ENCODE results near the gene PANX2.

PANX2 gene

GRCh38 chr22:50190182-50190940 lies 19.8 kb downstream of the PANX2 start:
- H3K4me1 ChIP-seq (ENCODE audit: control insufficient read depth in 2 of 2, insufficient read depth in 2 of 2, low read length in 2 of 2): peaks cover 46 to 49% of the 10 kb centered on the region in 2 donors
- peak overlapping the region; percentile 94 to 95 for H3K27ac ChIP-seq (ENCODE audit: low read depth in 2 of 2, low read length in 2 of 2)
- H3K9me3 ChIP-seq (ENCODE audit: control insufficient read depth in 2 of 2, low read length in 2 of 2): no peaks in the 10 kb centered on the region
- H3K27me3 ChIP-seq (ENCODE audit: control insufficient read depth in 2 of 2, insufficient read depth in 2 of 2, low read length in 2 of 2): no peaks in the 10 kb centered on the region
- peaks cover 9 to 18% of the 10 kb centered on the region in 2 donors for H3K36me3 ChIP-seq (ENCODE audit: control insufficient read depth in 2 of 2, insufficient read depth in 2 of 2, low read length in 2 of 2)
- H3K4me3 ChIP-seq (ENCODE audit: low read length in 2 of 2): peak overlapping the region; percentile 79
- peak overlapping the region; percentile 82 to 83 for H3K9ac ChIP-seq (ENCODE audit: low read depth in 1 of 2, low read length in 2 of 2)

GRCh38 chr22:50190941-50191741 lies 20.6 kb downstream of the PANX2 start:
- H3K4me3 ChIP-seq (ENCODE audit: low read length in 2 of 2): peak overlapping the region; percentile 79
- H3K4me1 ChIP-seq (ENCODE audit: control insufficient read depth in 2 of 2, insufficient read depth in 2 of 2, low read length in 2 of 2): peaks cover 45 to 48% of the 10 kb centered on the region in 2 donors
- H3K9me3 ChIP-seq (ENCODE audit: control insufficient read depth in 2 of 2, low read length in 2 of 2): no peaks in the 10 kb centered on the region
- H3K9ac ChIP-seq (ENCODE audit: low read depth in 1 of 2, low read length in 2 of 2): peak overlapping the region; percentile 82 to 83
- peaks cover 13 to 18% of the 10 kb centered on the region in 2 donors for H3K36me3 ChIP-seq (ENCODE audit: control insufficient read depth in 2 of 2, insufficient read depth in 2 of 2, low read length in 2 of 2)
- peak overlapping the region; percentile 94 to 95 for H3K27ac ChIP-seq (ENCODE audit: low read depth in 2 of 2, low read length in 2 of 2)
- H3K27me3 ChIP-seq (ENCODE audit: control insufficient read depth in 2 of 2, insufficient read depth in 2 of 2, low read length in 2 of 2): no peaks in the 10 kb centered on the region

DNA sequence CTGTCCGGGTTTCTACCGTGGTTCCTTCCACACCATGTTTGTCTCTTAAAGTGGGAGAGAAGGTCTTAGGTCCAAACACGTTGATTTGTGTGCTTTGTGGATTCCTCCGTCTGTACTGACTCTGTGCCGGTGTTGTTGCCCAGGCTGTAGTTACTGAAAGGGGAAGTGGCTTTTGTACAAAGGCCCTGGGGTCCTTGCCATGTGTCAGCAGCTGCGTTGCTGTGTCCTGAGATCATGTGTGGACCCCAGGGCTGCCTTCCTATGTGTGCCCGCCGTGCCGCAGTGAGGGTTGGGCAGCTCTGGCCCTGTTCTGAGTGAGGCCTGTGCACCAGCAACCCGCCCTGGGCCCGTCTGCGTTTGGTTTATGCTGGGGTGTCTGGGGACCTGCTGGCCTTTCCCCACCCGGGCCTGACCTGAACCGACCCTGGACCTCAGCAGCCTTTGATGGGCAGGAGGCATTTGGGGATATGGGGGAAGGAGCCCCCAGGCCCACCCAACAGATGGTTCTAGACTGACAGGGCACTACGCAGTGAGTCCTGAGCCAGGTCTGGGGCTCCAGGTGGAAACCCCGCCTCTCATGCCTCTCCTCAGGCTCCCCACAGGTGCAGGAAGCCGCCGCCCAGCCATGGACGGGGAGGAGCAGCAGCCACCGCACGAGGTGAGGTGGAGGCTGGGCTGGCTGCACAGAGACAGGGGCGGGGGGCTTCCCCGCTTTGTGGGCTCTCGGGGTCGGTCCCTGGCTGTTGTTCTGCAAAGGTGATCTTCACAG lies 22.1 kb downstream of the PANX2 start:
- H3K4me1 ChIP-seq (ENCODE audit: control insufficient read depth in 2 of 2, insufficient read depth in 2 of 2, low read length in 2 of 2): peaks cover 36 to 39% of the 10 kb centered on the region in 2 donors
- H3K27ac ChIP-seq (ENCODE audit: low read depth in 2 of 2, low read length in 2 of 2): peak overlapping the region; percentile 20 to 95
- H3K27me3 ChIP-seq (ENCODE audit: control insufficient read depth in 2 of 2, insufficient read depth in 2 of 2, low read length in 2 of 2): no peaks in the 10 kb centered on the region
- H3K36me3 ChIP-seq (ENCODE audit: control insufficient read depth in 2 of 2, insufficient read depth in 2 of 2, low read length in 2 of 2): peaks cover 16 to 20% of the 10 kb centered on the region in 2 donors
- peak overlapping the region in 1 of 2 donors; percentile 28 for H3K4me3 ChIP-seq (ENCODE audit: low read length in 2 of 2)
- no peaks in the 10 kb centered on the region for H3K9me3 ChIP-seq (ENCODE audit: control insufficient read depth in 2 of 2, low read length in 2 of 2)
- H3K9ac ChIP-seq (ENCODE audit: low read depth in 1 of 2, low read length in 2 of 2): no peak overlapping the region

- no peak overlapping the region for H3K27ac ChIP-seq (ENCODE audit: low read depth in 2 of 2, low read length in 2 of 2)
- no peak overlapping the region for H3K9ac ChIP-seq (ENCODE audit: low read depth in 1 of 2, low read length in 2 of 2)
- peaks cover 20 to 23% of the 10 kb centered on the region in 2 donors for H3K36me3 ChIP-seq (ENCODE audit: control insufficient read depth in 2 of 2, insufficient read depth in 2 of 2, low read length in 2 of 2)
- H3K4me1 ChIP-seq (ENCODE audit: control insufficient read depth in 2 of 2, insufficient read depth in 2 of 2, low read length in 2 of 2): peaks cover 36 to 39% of the 10 kb centered on the region in 2 donors
- no peaks in the 10 kb centered on the region for H3K27me3 ChIP-seq (ENCODE audit: control insufficient read depth in 2 of 2, insufficient read depth in 2 of 2, low read length in 2 of 2)
- no peak overlapping the region for H3K4me3 ChIP-seq (ENCODE audit: low read length in 2 of 2)
- no peaks in the 10 kb centered on the region for H3K9me3 ChIP-seq (ENCODE audit: control insufficient read depth in 2 of 2, low read length in 2 of 2)
Observed at GRCh38 chr22:50193621-50194020, 23.1 kb downstream of the PANX2 start.

- peaks cover 32 to 34% of the 10 kb centered on the region in 2 donors for H3K4me1 ChIP-seq (ENCODE audit: control insufficient read depth in 2 of 2, insufficient read depth in 2 of 2, low read length in 2 of 2)
Observed at GRCh38 chr22:50194037-50194805, 23.7 kb downstream of the PANX2 start.

GRCh38 chr22:50196256-50196655 lies 25.7 kb downstream of the PANX2 start:
- H3K36me3 ChIP-seq (ENCODE audit: control insufficient read depth in 2 of 2, insufficient read depth in 2 of 2, low read length in 2 of 2): peaks cover 20 to 23% of the 10 kb centered on the region in 2 donors

More at GRCh38 chr22:50194037-50194805, 23.7 kb downstream of the PANX2 start:
- Histone ChIP-seq H3K9me3 (ENCODE audit: control insufficient read depth in 2 of 2, low read length in 2 of 2) (no peaks in the 10 kb centered on the region), H3K4me3 (ENCODE audit: low read length in 2 of 2) (no peak overlapping the region), H3K36me3 (ENCODE audit: control insufficient read depth in 2 of 2, insufficient read depth in 2 of 2, low read length in 2 of 2) (peaks cover 20 to 23% of the 10 kb centered on the region in 2 donors), H3K27ac (ENCODE audit: low read depth in 2 of 2, low read length in 2 of 2) (no peak overlapping the region), H3K27me3 (ENCODE audit: control insufficient read depth in 2 of 2, insufficient read depth in 2 of 2, low read length in 2 of 2) (no peaks in the 10 kb centered on the region), H3K9ac (ENCODE audit: low read depth in 1 of 2, low read length in 2 of 2) (no peak overlapping the region)

GRCh38 chr22:50197000-50197800 lies 26.7 kb downstream of the PANX2 start:
- no peak overlapping the region for H3K4me3 ChIP-seq (ENCODE audit: low read length in 2 of 2)
- no peaks in the 10 kb centered on the region for H3K9me3 ChIP-seq (ENCODE audit: control insufficient read depth in 2 of 2, low read length in 2 of 2)
- H3K27ac ChIP-seq (ENCODE audit: low read depth in 2 of 2, low read length in 2 of 2): no peak overlapping the region
- no peaks in the 10 kb centered on the region for H3K27me3 ChIP-seq (ENCODE audit: control insufficient read depth in 2 of 2, insufficient read depth in 2 of 2, low read length in 2 of 2)
- peaks cover 11 to 21% of the 10 kb centered on the region in 2 donors for H3K4me1 ChIP-seq (ENCODE audit: control insufficient read depth in 2 of 2, insufficient read depth in 2 of 2, low read length in 2 of 2)
- H3K9ac ChIP-seq (ENCODE audit: low read depth in 1 of 2, low read length in 2 of 2): no peak overlapping the region
- peaks cover 20 to 23% of the 10 kb centered on the region in 2 donors for H3K36me3 ChIP-seq (ENCODE audit: control insufficient read depth in 2 of 2, insufficient read depth in 2 of 2, low read length in 2 of 2)

More at GRCh38 chr22:50196256-50196655, 25.7 kb downstream of the PANX2 start:
- no peak overlapping the region for H3K9ac ChIP-seq (ENCODE audit: low read depth in 1 of 2, low read length in 2 of 2)
- no peaks in the 10 kb centered on the region for H3K9me3 ChIP-seq (ENCODE audit: control insufficient read depth in 2 of 2, low read length in 2 of 2)
- H3K27me3 ChIP-seq (ENCODE audit: control insufficient read depth in 2 of 2, insufficient read depth in 2 of 2, low read length in 2 of 2): no peaks in the 10 kb centered on the region
- no peak overlapping the region for H3K4me3 ChIP-seq (ENCODE audit: low read length in 2 of 2)
- no peak overlapping the region for H3K27ac ChIP-seq (ENCODE audit: low read depth in 2 of 2, low read length in 2 of 2)
- peaks cover 14 to 23% of the 10 kb centered on the region in 2 donors for H3K4me1 ChIP-seq (ENCODE audit: control insufficient read depth in 2 of 2, insufficient read depth in 2 of 2, low read length in 2 of 2)

GRCh38 chr22:50197856-50198623 lies 27.5 kb downstream of the PANX2 start:
- Histone ChIP-seq H3K4me3 (ENCODE audit: low read length in 2 of 2) (no peak overlapping the region), H3K9ac (ENCODE audit: low read depth in 1 of 2, low read length in 2 of 2) (no peak overlapping the region), H3K27ac (ENCODE audit: low read depth in 2 of 2, low read length in 2 of 2) (no peak overlapping the region), H3K9me3 (ENCODE audit: control insufficient read depth in 2 of 2, low read length in 2 of 2) (no peaks in the 10 kb centered on the region), H3K36me3 (ENCODE audit: control insufficient read depth in 2 of 2, insufficient read depth in 2 of 2, low read length in 2 of 2) (peaks cover 20 to 22% of the 10 kb centered on the region in 2 donors), H3K27me3 (ENCODE audit: control insufficient read depth in 2 of 2, insufficient read depth in 2 of 2, low read length in 2 of 2) (no peaks in the 10 kb centered on the region), H3K4me1 (ENCODE audit: control insufficient read depth in 2 of 2, insufficient read depth in 2 of 2, low read length in 2 of 2) (peaks cover 7 to 14% of the 10 kb centered on the region in 2 donors)

Data from mucosa of rectum (tissue), 2 donors.